Measurements from ENCODE around the gene COPS3.

The COPS3 gene

GRCh38 chr17:17280613-17281549 lies at the start of gene COPS3:
TSS of gene COPS3 (minus strand) at chr17:17281246. CDS start at chr17:17281186, 60 bp downstream.
- DNase-seq, result peak; percentile 98

GRCh38 chr17:17328251-17328650 lies 47.2 kb upstream of the COPS3 start:
- DNase-seq, result no peak

GRCh38 chr17:17326275-17326875 lies 45.3 kb upstream of the COPS3 start:
- no peak for DNase-seq

GRCh38 chr17:17325816-17326215 lies 44.8 kb upstream of the COPS3 start:
- no peak for DNase-seq

- DNase-seq, result no peak
Observed at GRCh38 chr17:17325228-17325627, 44.2 kb upstream of the COPS3 start.

- DNase-seq, result no peak
Observed at GRCh38 chr17:17324616-17325015, 43.6 kb upstream of the COPS3 start.

GRCh38 chr17:17322516-17323510 lies 41.8 kb upstream of the COPS3 start:
- no peak for DNase-seq

GRCh38 chr17:17321356-17322025 lies 40.4 kb upstream of the COPS3 start:
- no peak for DNase-seq

GRCh38 chr17:17320911-17321220 lies 39.8 kb upstream of the COPS3 start:
- no peak for DNase-seq

GRCh38 chr17:17320188-17320910 lies 39.3 kb upstream of the COPS3 start:
- no peak for DNase-seq

GRCh38 chr17:17315142-17315821 lies 34.2 kb upstream of the COPS3 start:
- DNase-seq, result no peak

GRCh38 chr17:17314501-17315071 lies 33.5 kb upstream of the COPS3 start:
- no peak for DNase-seq

- DNase-seq, result peak; percentile 84
Observed at GRCh38 chr17:17313350-17313991, 32.4 kb upstream of the COPS3 start.

- DNase-seq, result no peak
Observed at GRCh38 chr17:17309356-17309755, 28.3 kb upstream of the COPS3 start.

GRCh38 chr17:17305281-17305801 lies 24.3 kb upstream of the COPS3 start:
- DNase-seq, result peak; percentile 79

- peak; percentile 75 for DNase-seq
Observed at GRCh38 chr17:17304521-17304985, 23.5 kb upstream of the COPS3 start.

- DNase-seq, result no peak
Observed at GRCh38 chr17:17303847-17304490, 22.9 kb upstream of the COPS3 start.

- DNase-seq, result peak; percentile 61
Observed at GRCh38 chr17:17303010-17303846, 22.2 kb upstream of the COPS3 start, which contains the start of gene NT5M. TSS of gene NT5M (plus strand) at chr17:17303373. CDS start at chr17:17303551, 178 bp downstream.

All from CD4-positive, alpha-beta T cell treated with Interleukin-17A for 1 hour (primary cell).